ENCODE measurements around the gene ZC3H12C. TPM values are rescaled to one million over a fixed set of nuclear protein-coding genes. Genes with fewer than 3 reads are reported as not detected.

ZC3H12C gene
- polyA plus RNA-seq, 2 donors, result 0.66 to 0.77 TPM

DNA sequence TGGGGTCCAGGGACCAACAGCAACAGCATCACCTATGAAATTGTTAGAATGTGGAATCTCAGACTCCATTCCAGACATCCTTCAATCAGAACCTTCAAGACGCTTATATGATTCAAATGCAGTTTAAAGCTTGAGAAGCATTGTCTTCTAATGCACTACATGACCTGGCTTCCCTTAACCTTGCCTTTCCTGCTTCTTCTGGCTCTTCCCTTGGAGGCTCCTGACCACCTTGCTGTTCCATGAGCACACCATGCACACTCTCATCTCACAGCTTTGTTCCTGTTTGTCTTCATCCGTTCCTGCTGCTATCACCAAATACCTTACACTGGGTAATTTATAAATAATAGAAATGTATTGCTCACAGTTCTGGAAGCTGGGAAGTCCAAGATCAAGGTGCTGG, 26.1 kb downstream of the ZC3H12C start:
- Histone ChIP-seq H3K36me3 (ENCODE audit: control insufficient read depth in 2 of 2, insufficient read depth in 2 of 2, low read length in 1 of 2) (no peaks in the 10 kb centered on the region), H3K27me3 (ENCODE audit: control insufficient read depth in 1 of 2, insufficient read depth in 2 of 2, low read length in 2 of 2) (no peaks in the 10 kb centered on the region), H3K4me3 (ENCODE audit: low read depth in 1 of 2, low read length in 2 of 2) (no peak overlapping the region), H3K27ac (ENCODE audit: low read depth in 2 of 2, low read length in 1 of 2) (no peak overlapping the region), H3K9me3 (ENCODE audit: control insufficient read depth in 2 of 2, insufficient read depth in 1 of 2, low read depth in 1 of 2, low read length in 1 of 2) (no peaks in the 10 kb centered on the region), H3K4me1 (ENCODE audit: control insufficient read depth in 2 of 2, insufficient read depth in 2 of 2, low read length in 1 of 2) (no peaks in the 10 kb centered on the region)
- 84 to 89% methylated on average over 2 of the region's 2 CpGs for WGBS, 2 donors

DNA sequence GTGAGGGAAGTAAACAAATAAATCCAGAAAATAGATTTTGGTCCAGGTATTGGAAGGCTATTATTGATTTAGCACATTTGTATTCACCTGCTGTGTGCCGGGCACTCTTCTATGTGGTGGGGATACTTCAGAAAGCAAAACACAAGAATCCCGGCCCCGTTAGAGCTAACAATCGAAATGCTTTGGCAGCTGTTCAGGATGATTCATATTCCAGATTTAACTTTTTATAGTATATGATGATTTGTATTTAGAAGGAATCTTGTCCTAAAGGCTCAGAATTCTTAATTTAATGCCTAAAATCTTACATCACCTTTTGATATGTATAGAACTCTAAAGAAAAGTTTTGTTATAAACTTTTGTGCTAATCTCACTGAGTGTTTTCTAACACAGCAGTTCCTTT, 28.0 kb downstream of the ZC3H12C start:
- 13 to 15% methylated on average over 4 of the region's 4 CpGs for WGBS, 2 donors
- Histone ChIP-seq H3K4me3 (ENCODE audit: low read depth in 1 of 2, low read length in 2 of 2) (no peak overlapping the region), H3K27me3 (ENCODE audit: control insufficient read depth in 1 of 2, insufficient read depth in 2 of 2, low read length in 2 of 2) (no peaks in the 10 kb centered on the region), H3K4me1 (ENCODE audit: control insufficient read depth in 2 of 2, insufficient read depth in 2 of 2, low read length in 1 of 2) (no peaks in the 10 kb centered on the region), H3K27ac (ENCODE audit: low read depth in 2 of 2, low read length in 1 of 2) (no peak overlapping the region), H3K9me3 (ENCODE audit: control insufficient read depth in 2 of 2, insufficient read depth in 1 of 2, low read depth in 1 of 2, low read length in 1 of 2) (no peaks in the 10 kb centered on the region), H3K36me3 (ENCODE audit: control insufficient read depth in 2 of 2, insufficient read depth in 2 of 2, low read length in 1 of 2) (no peaks in the 10 kb centered on the region)

DNA sequence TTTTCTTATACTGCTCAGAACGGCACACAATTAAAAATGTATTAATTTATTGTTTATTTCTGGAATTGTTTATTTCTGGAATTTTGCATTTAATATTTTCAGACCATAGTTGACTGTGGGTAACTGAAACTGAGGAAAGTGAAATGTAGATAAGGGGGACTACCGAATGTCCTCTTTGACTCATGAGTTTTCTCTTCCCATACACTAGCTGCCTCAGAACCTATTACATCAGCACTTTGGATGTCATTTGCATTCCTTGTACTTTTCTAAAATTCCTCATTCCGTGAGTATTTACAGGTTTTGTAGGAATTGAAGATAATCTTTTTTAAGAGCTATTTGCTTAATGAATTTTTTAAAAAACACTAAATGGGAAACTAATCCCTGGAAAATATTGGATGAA, 29.8 kb downstream of the ZC3H12C start:
- Histone ChIP-seq H3K4me3 (ENCODE audit: low read depth in 1 of 2, low read length in 2 of 2) (no peak overlapping the region), H3K27me3 (ENCODE audit: control insufficient read depth in 1 of 2, insufficient read depth in 2 of 2, low read length in 2 of 2) (no peaks in the 10 kb centered on the region), H3K27ac (ENCODE audit: low read depth in 2 of 2, low read length in 1 of 2) (no peak overlapping the region), H3K36me3 (ENCODE audit: control insufficient read depth in 2 of 2, insufficient read depth in 2 of 2, low read length in 1 of 2) (no peaks in the 10 kb centered on the region), H3K4me1 (ENCODE audit: control insufficient read depth in 2 of 2, insufficient read depth in 2 of 2, low read length in 1 of 2) (no peaks in the 10 kb centered on the region), H3K9me3 (ENCODE audit: control insufficient read depth in 2 of 2, insufficient read depth in 1 of 2, low read depth in 1 of 2, low read length in 1 of 2) (no peaks in the 10 kb centered on the region)
- 84 to 87% methylated on average over 3 of the region's 3 CpGs for WGBS, 2 donors

DNA sequence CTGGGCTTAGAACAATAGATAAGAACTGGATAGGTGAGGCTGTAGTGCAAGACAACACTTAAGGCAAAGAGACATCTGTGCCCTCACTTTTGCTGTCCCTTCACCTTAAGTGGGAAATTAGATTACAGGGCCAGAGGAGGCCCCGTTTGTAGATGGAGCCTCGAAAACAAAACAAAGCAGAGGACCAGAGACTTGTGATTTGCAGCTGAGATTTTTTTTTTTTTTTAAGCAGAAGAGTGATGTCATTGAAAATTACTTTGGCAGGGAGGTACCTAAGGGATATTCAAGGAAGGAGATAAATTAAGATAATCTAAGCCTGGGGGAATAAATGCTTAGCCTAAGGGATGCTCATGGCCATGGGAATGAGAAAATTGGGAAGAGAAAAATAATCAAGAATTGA, 31.4 kb downstream of the ZC3H12C start:
- H3K27ac ChIP-seq (ENCODE audit: low read depth in 2 of 2, low read length in 1 of 2), result no peak overlapping the region
- no peaks in the 10 kb centered on the region for H3K27me3 ChIP-seq (ENCODE audit: control insufficient read depth in 1 of 2, insufficient read depth in 2 of 2, low read length in 2 of 2)
- 45 to 65% methylated on average over 2 of the region's 2 CpGs for WGBS, 2 donors
- H3K4me3 ChIP-seq (ENCODE audit: low read depth in 1 of 2, low read length in 2 of 2), result no peak overlapping the region
- H3K36me3 ChIP-seq (ENCODE audit: control insufficient read depth in 2 of 2, insufficient read depth in 2 of 2, low read length in 1 of 2), result no peaks in the 10 kb centered on the region
- H3K4me1 ChIP-seq (ENCODE audit: control insufficient read depth in 2 of 2, insufficient read depth in 2 of 2, low read length in 1 of 2), result no peaks in the 10 kb centered on the region
- H3K9me3 ChIP-seq (ENCODE audit: control insufficient read depth in 2 of 2, insufficient read depth in 1 of 2, low read depth in 1 of 2, low read length in 1 of 2), result no peaks in the 10 kb centered on the region

DNA sequence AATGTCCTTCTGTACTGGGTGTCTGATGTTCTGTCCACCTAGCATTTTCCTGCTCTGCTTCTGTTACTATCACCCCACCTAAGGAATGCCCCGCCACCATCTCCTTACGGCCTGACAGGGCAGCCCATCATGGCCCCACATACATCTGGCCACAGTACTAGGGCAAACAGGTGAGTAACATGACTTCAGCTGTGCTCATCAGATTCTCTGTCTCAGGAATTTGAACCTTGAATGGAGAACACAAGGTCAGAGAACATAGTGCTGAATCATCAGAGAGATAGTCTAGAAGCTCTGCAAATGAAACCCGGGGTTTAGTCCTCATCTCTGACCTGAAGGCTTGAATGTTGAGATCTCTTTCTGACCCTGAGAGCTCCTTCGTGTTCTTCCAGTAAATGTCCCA, 32.4 kb downstream of the ZC3H12C start:
- 93 to 95% methylated on average over 4 of the region's 4 CpGs for WGBS, 2 donors
- H3K9me3 ChIP-seq (ENCODE audit: control insufficient read depth in 2 of 2, insufficient read depth in 1 of 2, low read depth in 1 of 2, low read length in 1 of 2), result no peaks in the 10 kb centered on the region
- H3K36me3 ChIP-seq (ENCODE audit: control insufficient read depth in 2 of 2, insufficient read depth in 2 of 2, low read length in 1 of 2), result no peaks in the 10 kb centered on the region
- H3K27me3 ChIP-seq (ENCODE audit: control insufficient read depth in 1 of 2, insufficient read depth in 2 of 2, low read length in 2 of 2), result no peaks in the 10 kb centered on the region
- H3K27ac ChIP-seq (ENCODE audit: low read depth in 2 of 2, low read length in 1 of 2), result no peak overlapping the region
- H3K4me3 ChIP-seq (ENCODE audit: low read depth in 1 of 2, low read length in 2 of 2), result no peak overlapping the region
- H3K4me1 ChIP-seq (ENCODE audit: control insufficient read depth in 2 of 2, insufficient read depth in 2 of 2, low read length in 1 of 2), result no peaks in the 10 kb centered on the region

DNA sequence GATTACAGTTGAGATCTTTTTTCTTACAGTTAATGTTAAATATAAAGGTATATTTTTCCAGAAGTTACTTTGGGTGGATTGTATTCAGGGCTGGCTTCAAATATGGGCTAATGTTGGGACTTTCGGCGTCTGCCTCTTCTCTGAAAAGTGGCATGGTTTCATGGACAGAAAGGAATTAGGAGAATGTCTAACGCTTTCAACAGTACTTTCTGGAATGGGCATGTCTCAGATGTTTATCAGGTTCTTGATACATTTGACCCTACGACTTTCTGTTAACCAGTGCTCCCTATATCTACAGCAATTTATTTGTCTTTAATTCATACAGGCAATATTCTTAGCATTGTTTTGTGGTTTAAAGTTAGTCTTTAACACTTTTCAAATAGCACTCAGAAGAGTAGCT, 33.7 kb downstream of the ZC3H12C start:
- Histone ChIP-seq H3K27me3 (ENCODE audit: control insufficient read depth in 1 of 2, insufficient read depth in 2 of 2, low read length in 2 of 2) (no peaks in the 10 kb centered on the region), H3K4me1 (ENCODE audit: control insufficient read depth in 2 of 2, insufficient read depth in 2 of 2, low read length in 1 of 2) (no peaks in the 10 kb centered on the region), H3K4me3 (ENCODE audit: low read depth in 1 of 2, low read length in 2 of 2) (no peak overlapping the region), H3K27ac (ENCODE audit: low read depth in 2 of 2, low read length in 1 of 2) (no peak overlapping the region), H3K36me3 (ENCODE audit: control insufficient read depth in 2 of 2, insufficient read depth in 2 of 2, low read length in 1 of 2) (no peaks in the 10 kb centered on the region), H3K9me3 (ENCODE audit: control insufficient read depth in 2 of 2, insufficient read depth in 1 of 2, low read depth in 1 of 2, low read length in 1 of 2) (no peaks in the 10 kb centered on the region)
- 93% methylated on average over 4 of the region's 4 CpGs for WGBS, 2 donors

DNA sequence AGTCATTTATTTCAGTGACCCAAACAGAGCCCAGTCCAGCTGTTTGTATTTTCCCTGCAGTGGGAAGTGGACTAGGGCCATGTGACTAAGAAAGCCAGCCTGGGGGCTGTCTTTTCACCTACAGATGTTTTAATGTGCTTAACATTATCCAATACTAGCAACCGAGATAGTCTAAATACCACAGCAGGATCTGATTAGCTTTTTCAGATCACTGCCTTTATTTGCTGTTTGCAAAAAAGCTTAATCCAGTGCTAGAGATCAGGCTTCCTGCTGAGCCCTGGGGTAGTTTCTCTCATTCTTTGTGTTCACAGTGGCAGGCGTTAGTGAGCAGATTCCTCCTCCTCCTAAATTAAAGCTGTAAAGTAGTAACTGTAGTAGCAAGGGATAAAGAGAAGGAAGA, 35.0 kb downstream of the ZC3H12C start:
- H3K4me1 ChIP-seq (ENCODE audit: control insufficient read depth in 2 of 2, insufficient read depth in 2 of 2, low read length in 1 of 2), result no peaks in the 10 kb centered on the region
- H3K27ac ChIP-seq (ENCODE audit: low read depth in 2 of 2, low read length in 1 of 2), result no peak overlapping the region
- H3K9me3 ChIP-seq (ENCODE audit: control insufficient read depth in 2 of 2, insufficient read depth in 1 of 2, low read depth in 1 of 2, low read length in 1 of 2), result no peaks in the 10 kb centered on the region
- WGBS, 2 donors, result 25 to 26% methylated on average over 2 of the region's 2 CpGs
- H3K27me3 ChIP-seq (ENCODE audit: control insufficient read depth in 1 of 2, insufficient read depth in 2 of 2, low read length in 2 of 2), result no peaks in the 10 kb centered on the region
- no peaks in the 10 kb centered on the region for H3K36me3 ChIP-seq (ENCODE audit: control insufficient read depth in 2 of 2, insufficient read depth in 2 of 2, low read length in 1 of 2)
- no peak overlapping the region for H3K4me3 ChIP-seq (ENCODE audit: low read depth in 1 of 2, low read length in 2 of 2)

DNA sequence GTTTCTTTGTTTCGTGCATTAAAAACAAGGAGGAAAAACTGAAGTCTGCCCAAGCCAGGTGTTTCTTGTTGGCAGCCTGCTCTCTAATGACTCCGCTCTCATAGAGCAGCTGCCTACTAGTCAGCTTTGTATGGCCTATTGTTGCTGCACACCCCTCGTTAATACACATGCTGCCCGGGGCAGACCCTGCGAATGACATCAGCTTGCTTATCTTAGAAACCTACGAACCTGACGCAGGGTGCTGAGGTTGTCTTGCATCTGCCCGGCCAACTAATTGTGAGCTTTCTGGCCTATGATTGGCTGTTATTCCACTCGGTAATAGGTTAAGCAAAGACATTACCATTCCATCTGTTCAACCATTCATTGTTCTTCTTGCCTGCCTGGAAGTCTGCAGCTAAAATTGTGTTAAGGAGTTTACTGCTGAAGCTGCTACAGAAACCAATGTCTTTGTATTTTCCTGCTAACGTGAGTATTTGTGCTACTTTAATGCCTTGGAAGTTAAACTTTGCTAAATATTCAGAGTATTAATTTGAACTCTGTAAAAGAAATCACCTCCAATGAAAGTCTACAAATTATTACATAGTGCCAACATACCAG, 37.5 kb downstream of the ZC3H12C start:
- no peaks in the 10 kb centered on the region for H3K36me3 ChIP-seq (ENCODE audit: control insufficient read depth in 2 of 2, insufficient read depth in 2 of 2, low read length in 1 of 2)
- H3K27ac ChIP-seq (ENCODE audit: low read depth in 2 of 2, low read length in 1 of 2), result no peak overlapping the region
- H3K27me3 ChIP-seq (ENCODE audit: control insufficient read depth in 1 of 2, insufficient read depth in 2 of 2, low read length in 2 of 2), result no peaks in the 10 kb centered on the region
- no peak overlapping the region for H3K4me3 ChIP-seq (ENCODE audit: low read depth in 1 of 2, low read length in 2 of 2)
- no peaks in the 10 kb centered on the region for H3K9me3 ChIP-seq (ENCODE audit: control insufficient read depth in 2 of 2, insufficient read depth in 1 of 2, low read depth in 1 of 2, low read length in 1 of 2)
- H3K4me1 ChIP-seq (ENCODE audit: control insufficient read depth in 2 of 2, insufficient read depth in 2 of 2, low read length in 1 of 2), result no peaks in the 10 kb centered on the region
- 54 to 55% methylated on average over 10 of the region's 10 CpGs for WGBS, 2 donors

DNA sequence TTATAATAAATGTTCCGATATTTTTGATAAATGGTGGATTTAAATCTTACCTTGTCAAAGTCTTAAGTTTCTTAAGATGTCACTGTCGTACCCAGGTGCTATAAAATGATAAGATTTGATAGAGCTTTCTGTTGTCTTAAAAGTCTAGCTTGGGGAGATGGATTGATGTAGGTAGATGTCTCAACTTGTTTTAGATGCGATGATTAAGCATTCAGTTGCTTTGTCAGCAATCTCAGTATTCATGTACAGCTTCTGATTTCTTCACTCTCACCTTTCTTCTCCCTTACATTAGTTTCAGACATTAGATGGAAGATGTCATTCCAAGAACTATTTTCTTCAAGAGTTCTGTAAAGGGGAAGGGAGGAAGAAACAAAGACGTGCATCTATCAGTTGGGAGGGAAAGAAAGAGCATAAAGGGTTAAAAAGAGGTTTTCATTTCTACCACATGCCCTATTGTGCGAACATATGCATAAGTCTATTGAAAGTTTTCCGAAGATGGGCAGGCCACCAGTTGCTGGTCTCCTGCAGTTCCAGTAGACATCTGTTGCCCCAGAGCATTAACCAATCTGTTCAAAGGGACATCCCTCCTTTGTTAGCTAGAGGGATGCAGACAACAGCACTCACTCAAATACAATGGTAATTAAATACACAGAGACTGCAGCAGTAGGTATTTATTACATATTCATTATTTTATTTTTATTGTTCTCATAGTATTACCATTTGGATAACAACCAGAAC, 38.4 kb downstream of the ZC3H12C start:
- Histone ChIP-seq H3K36me3 (ENCODE audit: control insufficient read depth in 2 of 2, insufficient read depth in 2 of 2, low read length in 1 of 2) (no peaks in the 10 kb centered on the region), H3K4me1 (ENCODE audit: control insufficient read depth in 2 of 2, insufficient read depth in 2 of 2, low read length in 1 of 2) (no peaks in the 10 kb centered on the region), H3K27me3 (ENCODE audit: control insufficient read depth in 1 of 2, insufficient read depth in 2 of 2, low read length in 2 of 2) (no peaks in the 10 kb centered on the region), H3K9me3 (ENCODE audit: control insufficient read depth in 2 of 2, insufficient read depth in 1 of 2, low read depth in 1 of 2, low read length in 1 of 2) (no peaks in the 10 kb centered on the region), H3K27ac (ENCODE audit: low read depth in 2 of 2, low read length in 1 of 2) (no peak overlapping the region), H3K4me3 (ENCODE audit: low read depth in 1 of 2, low read length in 2 of 2) (no peak overlapping the region)
- WGBS, 2 donors, result 62 to 63% methylated on average over 6 of the region's 6 CpGs

DNA sequence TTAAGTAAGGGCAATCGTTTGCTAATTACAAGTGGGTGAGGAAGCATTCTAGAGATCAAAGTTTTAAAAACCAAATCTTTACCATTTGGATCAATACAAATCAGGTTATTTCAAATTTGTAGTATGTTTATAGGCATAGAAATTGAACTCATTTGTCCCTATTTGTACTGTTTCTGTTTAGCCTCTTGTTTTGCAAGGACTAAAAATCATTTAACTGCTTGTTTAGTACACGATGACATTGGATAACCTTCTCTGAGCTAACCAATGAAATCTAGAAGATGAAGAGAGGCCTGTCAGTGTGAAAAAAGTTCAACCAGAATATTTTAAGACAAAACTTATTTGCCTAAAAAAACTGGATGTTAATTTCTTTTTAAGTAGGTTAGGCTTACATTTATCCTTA, 40.0 kb downstream of the ZC3H12C start:
- H3K27ac ChIP-seq (ENCODE audit: low read depth in 2 of 2, low read length in 1 of 2), result no peak overlapping the region
- H3K27me3 ChIP-seq (ENCODE audit: control insufficient read depth in 1 of 2, insufficient read depth in 2 of 2, low read length in 2 of 2), result no peaks in the 10 kb centered on the region
- no peaks in the 10 kb centered on the region for H3K36me3 ChIP-seq (ENCODE audit: control insufficient read depth in 2 of 2, insufficient read depth in 2 of 2, low read length in 1 of 2)
- no peaks in the 10 kb centered on the region for H3K9me3 ChIP-seq (ENCODE audit: control insufficient read depth in 2 of 2, insufficient read depth in 1 of 2, low read depth in 1 of 2, low read length in 1 of 2)
- 92 to 93% methylated on average over 2 of the region's 2 CpGs for WGBS, 2 donors
- H3K4me3 ChIP-seq (ENCODE audit: low read depth in 1 of 2, low read length in 2 of 2), result no peak overlapping the region
- H3K4me1 ChIP-seq (ENCODE audit: control insufficient read depth in 2 of 2, insufficient read depth in 2 of 2, low read length in 1 of 2), result no peaks in the 10 kb centered on the region
